Skeletal muscle cell (primary cell): Measurements from ENCODE around the gene MOAP1.
"Not testable (repeated sequence)": the region's sequence is repeated elsewhere in the genome, so short reads cannot be mapped to it uniquely, and the experiment has no call there.

Experiments used
- DNase-seq: peaks from one replicate; pipeline ENCODE4 v3.0.0-alpha.2; 2010; ENCODE audit warnings: low read depth
- H3K4me3 ChIP-seq: 2 replicates; pipeline ENCODE4 v1.5.1; 2011; ENCODE audit warnings: low read depth, mild to moderate bottlenecking, control low read depth, low read length, moderate library complexity

Gene MOAP1

GRCh38 chr14:93186956-93187355, 2.3 kb upstream of the MOAP1 start:
- H3K4me3 ChIP-seq: no peak overlapping the region
- no peak for DNase-seq

DNA sequence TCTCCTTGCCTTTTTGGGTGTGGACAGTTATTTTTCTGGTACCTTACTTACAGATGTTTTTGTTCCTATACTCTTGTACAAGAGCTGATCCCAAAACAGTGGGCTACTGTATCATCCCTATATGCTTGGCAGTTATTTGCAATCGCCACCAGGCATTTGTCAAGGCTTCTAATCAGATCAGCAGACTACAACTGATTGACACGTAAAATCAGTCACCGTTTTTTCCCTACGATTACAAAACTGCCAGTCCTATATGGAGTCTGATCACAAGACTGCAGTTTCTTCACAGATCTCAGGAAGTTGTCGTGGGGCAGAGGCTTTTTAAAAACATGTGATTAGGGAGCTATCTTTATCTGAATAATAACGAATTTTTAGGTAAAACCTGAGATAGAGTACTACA, 1.8 kb upstream of the MOAP1 start:
- no peak for DNase-seq
- H3K4me3 ChIP-seq: no peak overlapping the region

GRCh38 chr14:93185349-93185720, 638 bp upstream of the MOAP1 start:
- DNase-seq: no peak
- peak overlapping the region; percentile 93 for H3K4me3 ChIP-seq

- DNase-seq: no peak
- H3K4me3 ChIP-seq: peak overlapping the region; percentile 93
Measured at GRCh38 chr14:93183596-93184317, 940 bp downstream of the MOAP1 start.

DNA sequence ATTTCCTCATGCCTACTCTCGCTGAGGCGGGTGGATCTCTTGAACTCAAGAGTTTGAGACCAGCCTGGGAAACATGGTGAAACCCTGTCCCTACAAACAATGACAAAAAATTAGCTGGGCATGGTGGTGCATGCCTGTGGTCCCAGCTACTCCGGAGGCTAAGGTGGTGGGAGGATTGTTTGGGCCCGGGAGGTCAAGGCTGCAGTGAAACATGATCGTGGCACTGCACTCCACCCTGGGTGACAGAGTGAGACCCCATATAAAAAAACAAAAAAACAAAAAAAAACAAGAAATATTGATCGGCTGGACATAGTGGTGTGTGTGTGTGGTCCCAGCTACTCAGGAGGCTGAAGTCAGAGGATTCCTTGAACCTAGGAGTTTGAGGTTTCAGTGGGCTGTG, 9.2 kb downstream of the MOAP1 start:
- H3K4me3 ChIP-seq: no peak overlapping the region
- DNase-seq: no peak

DNA sequence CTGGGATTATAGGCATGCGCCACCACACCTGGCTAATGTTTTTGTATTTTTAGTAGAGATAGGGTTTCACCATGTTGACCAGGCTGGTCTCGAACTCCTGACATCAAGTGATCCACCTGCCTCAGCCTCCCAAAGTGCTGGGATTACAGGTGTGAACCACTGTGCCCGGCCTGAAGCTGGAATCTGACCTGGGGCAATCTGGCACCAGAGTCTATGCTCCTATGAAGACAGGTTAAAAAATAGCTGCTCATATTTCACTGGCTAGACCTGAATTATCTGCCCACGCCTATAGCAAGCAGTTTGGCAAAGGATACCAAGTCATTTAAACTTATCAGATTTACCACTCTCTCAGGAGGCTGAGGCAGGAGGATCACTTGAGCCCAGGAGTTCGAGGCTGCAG, 10.0 kb downstream of the MOAP1 start:
- H3K4me3 ChIP-seq, DNase-seq: not testable (repeated sequence)

DNA sequence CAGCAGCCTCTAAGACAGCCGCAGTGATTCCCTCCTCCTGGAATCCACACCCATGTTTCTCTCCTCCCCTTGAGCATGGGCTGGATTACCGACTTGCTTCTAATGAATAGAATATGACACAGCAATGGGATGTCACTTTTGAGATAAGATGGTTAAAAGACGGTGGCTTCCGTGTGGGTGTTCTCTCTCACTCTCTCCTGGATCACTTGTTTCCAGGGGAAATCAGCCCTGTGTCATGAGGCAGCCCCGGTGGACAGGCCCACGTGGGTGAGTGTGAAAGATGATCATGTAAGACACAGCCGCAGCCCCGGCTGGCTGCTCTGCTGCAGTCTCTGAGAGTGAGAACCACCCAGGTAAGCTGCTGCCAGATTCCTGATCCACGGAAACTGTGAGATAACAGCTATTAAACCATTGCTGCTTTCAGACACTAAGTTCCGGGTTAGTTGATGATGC, 10.7 kb downstream of the MOAP1 start:
- no peak overlapping the region for H3K4me3 ChIP-seq
- no peak for DNase-seq

DNA sequence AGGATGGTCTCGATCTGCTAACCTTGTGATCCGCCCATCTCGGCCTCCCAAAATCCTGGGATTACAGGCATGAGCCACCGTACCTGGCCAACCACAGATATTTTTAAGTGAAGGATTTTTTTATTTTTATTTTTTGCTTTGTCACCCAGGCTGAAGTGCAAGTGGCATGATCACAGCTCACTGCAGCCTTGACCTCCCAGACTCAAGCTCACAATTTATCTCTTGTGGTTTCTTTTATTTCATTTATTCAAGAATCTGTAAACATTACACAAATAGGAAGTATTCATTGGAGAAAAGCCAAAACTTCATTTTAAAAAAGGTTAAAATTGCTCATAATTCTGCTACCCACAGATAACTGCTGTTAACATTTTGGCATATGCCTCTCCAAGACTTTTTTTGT, 13.3 kb downstream of the MOAP1 start:
- no peak overlapping the region for H3K4me3 ChIP-seq
- DNase-seq: no peak

GRCh38 chr14:93170141-93170540, 14.6 kb downstream of the MOAP1 start:
- H3K4me3 ChIP-seq, DNase-seq: not testable (repeated sequence)

GRCh38 chr14:93169619-93170018, 15.1 kb downstream of the MOAP1 start:
- not testable (repeated sequence) for DNase-seq, H3K4me3 ChIP-seq

GRCh38 chr14:93168610-93169009, 16.1 kb downstream of the MOAP1 start:
- H3K4me3 ChIP-seq, DNase-seq: not testable (repeated sequence)

GRCh38 chr14:93165271-93166265, 19.1 kb downstream of the MOAP1 start:
- not testable (repeated sequence) for H3K4me3 ChIP-seq, DNase-seq

- H3K4me3 ChIP-seq: no peak overlapping the region
- no peak for DNase-seq
Measured at GRCh38 chr14:93163564-93163963, 21.1 kb downstream of the MOAP1 start.

- no peak overlapping the region for H3K4me3 ChIP-seq
- no peak for DNase-seq
Measured at GRCh38 chr14:93161411-93161940, 23.2 kb downstream of the MOAP1 start.

DNA sequence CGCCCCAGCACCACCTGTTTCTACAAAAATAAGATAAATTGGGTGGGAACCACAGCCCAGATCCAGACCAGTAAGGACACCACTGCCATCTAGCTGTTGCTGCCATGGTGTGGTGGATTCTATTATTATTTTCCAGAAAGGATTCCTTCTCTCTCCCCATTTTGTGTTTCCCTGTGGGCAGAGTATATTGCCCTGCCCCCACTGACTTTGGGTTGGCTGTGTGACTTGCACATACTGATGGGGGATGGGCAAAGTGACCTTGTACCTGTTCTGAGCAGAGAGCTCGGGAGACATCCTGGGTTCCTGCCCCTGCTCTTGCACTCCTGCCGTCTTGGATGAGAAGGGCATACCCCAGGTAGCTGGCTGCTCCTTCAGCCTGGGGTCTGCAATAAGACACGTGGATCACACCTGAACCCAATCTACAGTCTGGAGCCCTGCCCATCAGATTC, 24.3 kb downstream of the MOAP1 start:
- no peak overlapping the region for H3K4me3 ChIP-seq
- no peak for DNase-seq

GRCh38 chr14:93159625-93160352, 24.9 kb downstream of the MOAP1 start:
- H3K4me3 ChIP-seq, DNase-seq: not testable (repeated sequence)

GRCh38 chr14:93158349-93158748, 26.3 kb downstream of the MOAP1 start:
- H3K4me3 ChIP-seq, DNase-seq: not testable (repeated sequence)

DNA sequence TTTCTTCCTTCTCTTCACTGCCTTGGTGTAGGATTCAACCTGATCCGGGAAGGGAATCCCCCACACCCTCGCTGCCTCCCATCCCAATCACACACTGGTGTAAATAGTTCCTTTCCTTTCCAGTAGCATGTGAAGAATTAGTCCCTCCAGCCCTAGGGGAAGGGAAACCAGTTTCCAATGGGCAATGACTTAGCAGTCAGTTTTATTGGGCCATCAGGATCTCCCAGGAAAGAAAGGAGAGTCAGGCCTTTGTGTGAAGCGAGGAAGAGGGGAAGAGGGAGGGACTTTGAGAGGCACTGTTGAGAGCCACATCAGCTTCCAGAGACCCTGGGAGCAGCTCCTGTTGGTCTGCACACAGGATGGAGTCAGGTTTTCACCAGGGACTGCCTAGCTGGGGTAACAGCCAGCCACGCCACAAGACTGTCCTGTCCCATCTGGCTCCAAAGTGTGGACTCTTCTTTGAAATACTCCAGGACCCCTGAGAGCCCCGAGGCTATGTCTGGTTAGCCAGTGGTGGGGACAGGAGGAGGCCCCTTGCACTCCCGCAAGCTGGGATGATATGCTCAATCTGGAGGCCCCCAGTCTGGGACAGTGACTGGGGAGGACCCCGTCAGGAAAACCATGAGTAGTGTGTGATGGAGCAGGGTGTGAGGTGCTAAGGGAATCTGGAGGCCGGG, 27.9 kb downstream of the MOAP1 start:
- DNase-seq: no peak

DNA sequence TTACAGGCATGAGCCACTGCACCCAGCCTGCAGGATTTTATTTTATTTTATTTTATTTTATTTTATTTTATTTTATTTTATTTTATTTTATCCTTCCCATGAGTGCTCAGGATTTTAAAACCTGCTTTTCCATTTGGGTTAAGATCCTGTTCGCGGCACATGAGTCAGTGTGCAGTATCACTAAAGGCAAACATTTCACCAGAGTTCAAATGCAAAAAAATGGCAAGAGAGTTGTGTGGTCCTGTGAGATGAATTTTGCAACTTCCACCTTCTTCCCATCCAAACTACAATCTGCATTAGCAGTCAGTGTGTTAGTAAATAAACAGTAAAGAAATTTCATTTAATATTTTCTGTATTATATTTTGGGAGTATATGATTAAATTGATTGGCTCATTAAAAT, 29.0 kb downstream of the MOAP1 start:
- no peak overlapping the region for H3K4me3 ChIP-seq
- no peak for DNase-seq

More for the DNA sequence above, 27.9 kb downstream of the MOAP1 start:
- no peak overlapping the region for H3K4me3 ChIP-seq
